ENCODE data around the gene STKLD1. TPM values are rescaled to one million over a fixed set of nuclear protein-coding genes. Genes with fewer than 3 reads are reported as not detected.
"Not testable (repeated sequence)": the region's sequence is repeated elsewhere in the genome, so short reads cannot be mapped to it uniquely, and the experiment has no call there.

The STKLD1 gene
- polyA plus RNA-seq, 10 donors, result 0.87 to 2.1 (median 1.6) TPM

GRCh38 chr9:133361507-133362092 is 14.6 kb upstream of the STKLD1 start:
- no peak for DNase-seq

- DNase-seq, result no peak
Measured at GRCh38 chr9:133362359-133363044, 13.7 kb upstream of the STKLD1 start.

GRCh38 chr9:133366435-133366834 is 9.7 kb upstream of the STKLD1 start:
- no peak for DNase-seq

GRCh38 chr9:133367221-133367620 is 8.9 kb upstream of the STKLD1 start:
- DNase-seq, result no peak

GRCh38 chr9:133367778-133368177 is 8.4 kb upstream of the STKLD1 start:
- DNase-seq, result no peak

- no peak for DNase-seq
Measured at GRCh38 chr9:133368249-133368881, 7.8 kb upstream of the STKLD1 start.

GRCh38 chr9:133369422-133369821 is 6.7 kb upstream of the STKLD1 start:
- no peak for DNase-seq

- no peak for DNase-seq
Measured at GRCh38 chr9:133369933-133370332, 6.2 kb upstream of the STKLD1 start.

- no peak for DNase-seq
Measured at GRCh38 chr9:133370685-133371084, 5.5 kb upstream of the STKLD1 start.

- no peak for DNase-seq
Measured at GRCh38 chr9:133371261-133371711, 4.9 kb upstream of the STKLD1 start.

- no peak for DNase-seq
Measured at GRCh38 chr9:133372144-133372543, 4.0 kb upstream of the STKLD1 start.

- DNase-seq, result peak in 1 of 3 donors; percentile 22
Measured at GRCh38 chr9:133374612-133375115, 1.5 kb upstream of the STKLD1 start.

GRCh38 chr9:133375116-133375723 is 946 bp upstream of the STKLD1 start:
- peak in 2 of 3 donors; percentile 17 to 61 for DNase-seq

- DNase-seq, result not testable (repeated sequence)
Measured at GRCh38 chr9:133377280-133377679, 1.1 kb downstream of the STKLD1 start.

GRCh38 chr9:133377721-133378216 is 1.6 kb downstream of the STKLD1 start:
- DNase-seq, result peak in 2 of 3 donors; percentile 31 to 37

GRCh38 chr9:133378408-133378962 is 2.3 kb downstream of the STKLD1 start:
- DNase-seq, result no peak

GRCh38 chr9:133379153-133380086 is 3.3 kb downstream of the STKLD1 start:
- no peak for DNase-seq

- DNase-seq, result no peak
Measured at GRCh38 chr9:133380734-133381133, 4.6 kb downstream of the STKLD1 start.

- DNase-seq, result no peak
Measured at GRCh38 chr9:133382507-133383141, 6.5 kb downstream of the STKLD1 start.

GRCh38 chr9:133383438-133383837 is 7.3 kb downstream of the STKLD1 start:
- DNase-seq, result no peak
